ENCODE data around the gene GMCL1.
"Not testable (repeated sequence)": the region's sequence is repeated elsewhere in the genome, so short reads cannot be mapped to it uniquely, and the experiment has no call there.

DNA sequence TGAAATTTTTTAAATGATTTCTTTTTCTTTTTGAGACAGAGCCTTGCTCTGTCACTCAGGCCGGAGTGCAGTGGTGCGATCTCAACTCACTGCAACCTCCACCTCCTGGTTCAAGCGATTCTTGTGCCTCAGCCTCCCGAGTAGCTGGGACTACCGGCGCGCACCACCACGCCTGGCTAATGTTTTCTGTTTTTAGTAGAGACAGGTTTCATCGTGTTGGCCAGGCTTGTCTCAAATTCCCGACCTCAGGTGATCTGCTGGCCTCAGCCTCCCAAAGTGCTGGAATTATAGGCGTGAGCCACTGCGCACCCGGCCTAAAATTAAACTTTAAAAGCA is 1.4 kb downstream of the GMCL1 start:
- TF ChIP-seq, protein P1, sequence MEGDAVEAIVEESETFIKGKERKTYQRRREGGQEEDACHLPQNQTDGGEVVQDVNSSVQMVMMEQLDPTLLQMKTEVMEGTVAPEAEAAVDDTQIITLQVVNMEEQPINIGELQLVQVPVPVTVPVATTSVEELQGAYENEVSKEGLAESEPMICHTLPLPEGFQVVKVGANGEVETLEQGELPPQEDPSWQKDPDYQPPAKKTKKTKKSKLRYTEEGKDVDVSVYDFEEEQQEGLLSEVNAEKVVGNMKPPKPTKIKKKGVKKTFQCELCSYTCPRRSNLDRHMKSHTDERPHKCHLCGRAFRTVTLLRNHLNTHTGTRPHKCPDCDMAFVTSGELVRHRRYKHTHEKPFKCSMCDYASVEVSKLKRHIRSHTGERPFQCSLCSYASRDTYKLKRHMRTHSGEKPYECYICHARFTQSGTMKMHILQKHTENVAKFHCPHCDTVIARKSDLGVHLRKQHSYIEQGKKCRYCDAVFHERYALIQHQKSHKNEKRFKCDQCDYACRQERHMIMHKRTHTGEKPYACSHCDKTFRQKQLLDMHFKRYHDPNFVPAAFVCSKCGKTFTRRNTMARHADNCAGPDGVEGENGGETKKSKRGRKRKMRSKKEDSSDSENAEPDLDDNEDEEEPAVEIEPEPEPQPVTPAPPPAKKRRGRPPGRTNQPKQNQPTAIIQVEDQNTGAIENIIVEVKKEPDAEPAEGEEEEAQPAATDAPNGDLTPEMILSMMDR (IDR thresholded peaks at IDR 0.05) = not testable (repeated sequence)
- not testable (repeated sequence) for TF ChIP-seq ZFX (IDR thresholded peaks at IDR 0.05; ENCODE audit: borderline replicate concordance)
